ENCODE data around the gene SLC6A19. TPM values are rescaled to one million over a fixed set of nuclear protein-coding genes. Genes with fewer than 3 reads are reported as not detected.

Gene SLC6A19
- total RNA-seq, 2 experiments from 2014 or later, result not detected

DNA sequence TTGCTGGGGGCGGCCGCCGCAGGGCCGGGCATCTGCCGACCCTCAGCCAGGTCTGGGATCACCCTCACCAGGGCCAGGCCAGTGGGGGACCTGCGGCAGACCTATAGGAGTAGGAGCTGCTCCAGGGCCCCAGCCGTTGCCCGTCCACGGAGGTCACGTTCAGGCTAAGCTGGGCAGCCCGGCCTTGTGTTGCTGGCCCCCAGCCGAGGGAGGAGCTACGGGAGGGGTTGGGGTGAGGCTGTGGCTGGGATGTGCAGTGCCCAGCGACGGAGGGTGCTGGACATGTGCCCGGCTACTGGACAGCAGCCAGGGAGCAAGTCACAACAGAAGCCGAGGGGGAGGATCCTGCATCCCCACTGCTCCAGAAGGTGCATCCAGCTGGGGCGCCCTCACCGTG, 39.6 kb upstream of the SLC6A19 start:
- no peak for DNase-seq
- Mint-ChIP-seq H3K4me1 (ENCODE audit: low read depth) (no peaks in the 10 kb centered on the region), H3K36me3 (ENCODE audit: low read depth) (no peaks in the 10 kb centered on the region), H3K27ac (no peak overlapping the region), H3K9me3 (no peaks in the 10 kb centered on the region), H3K4me3 (no peak overlapping the region), H3K27me3 (peaks cover 34% of the 10 kb centered on the region)
- intact Hi-C loops (cut with DNase I, micrococcal nuclease), result no loop called here
- ATAC-seq (ENCODE audit: poor library complexity), result no peak
- Histone ChIP-seq H3K9me3 (ENCODE audit: control insufficient read depth in 1 of 2, insufficient read depth in 1 of 2, low read length in 2 of 2) (peaks cover 3 to 16% of the 10 kb centered on the region in 2 experiments), H3K27ac (ENCODE audit: low read depth in 1 of 2, low read length in 2 of 2) (no peak overlapping the region), H3K36me3 (ENCODE audit: insufficient read depth, low read length) (no peaks in the 10 kb centered on the region), H3K4me1 (ENCODE audit: insufficient read depth, low read length) (no peaks in the 10 kb centered on the region), H3K27me3 (ENCODE audit: control insufficient read depth in 1 of 2, insufficient read depth in 2 of 2, low read length in 2 of 2) (peaks cover 12 to 29% of the 10 kb centered on the region in 2 experiments), H3K4me3 (ENCODE audit: low read length) (no peak overlapping the region)
- ChIA-PET POLR2A (no interaction called here), CTCF (no interaction called here)
- TF ChIP-seq, protein P1, sequence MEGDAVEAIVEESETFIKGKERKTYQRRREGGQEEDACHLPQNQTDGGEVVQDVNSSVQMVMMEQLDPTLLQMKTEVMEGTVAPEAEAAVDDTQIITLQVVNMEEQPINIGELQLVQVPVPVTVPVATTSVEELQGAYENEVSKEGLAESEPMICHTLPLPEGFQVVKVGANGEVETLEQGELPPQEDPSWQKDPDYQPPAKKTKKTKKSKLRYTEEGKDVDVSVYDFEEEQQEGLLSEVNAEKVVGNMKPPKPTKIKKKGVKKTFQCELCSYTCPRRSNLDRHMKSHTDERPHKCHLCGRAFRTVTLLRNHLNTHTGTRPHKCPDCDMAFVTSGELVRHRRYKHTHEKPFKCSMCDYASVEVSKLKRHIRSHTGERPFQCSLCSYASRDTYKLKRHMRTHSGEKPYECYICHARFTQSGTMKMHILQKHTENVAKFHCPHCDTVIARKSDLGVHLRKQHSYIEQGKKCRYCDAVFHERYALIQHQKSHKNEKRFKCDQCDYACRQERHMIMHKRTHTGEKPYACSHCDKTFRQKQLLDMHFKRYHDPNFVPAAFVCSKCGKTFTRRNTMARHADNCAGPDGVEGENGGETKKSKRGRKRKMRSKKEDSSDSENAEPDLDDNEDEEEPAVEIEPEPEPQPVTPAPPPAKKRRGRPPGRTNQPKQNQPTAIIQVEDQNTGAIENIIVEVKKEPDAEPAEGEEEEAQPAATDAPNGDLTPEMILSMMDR (IDR thresholded peaks at IDR 0.05), result no peak

DNA sequence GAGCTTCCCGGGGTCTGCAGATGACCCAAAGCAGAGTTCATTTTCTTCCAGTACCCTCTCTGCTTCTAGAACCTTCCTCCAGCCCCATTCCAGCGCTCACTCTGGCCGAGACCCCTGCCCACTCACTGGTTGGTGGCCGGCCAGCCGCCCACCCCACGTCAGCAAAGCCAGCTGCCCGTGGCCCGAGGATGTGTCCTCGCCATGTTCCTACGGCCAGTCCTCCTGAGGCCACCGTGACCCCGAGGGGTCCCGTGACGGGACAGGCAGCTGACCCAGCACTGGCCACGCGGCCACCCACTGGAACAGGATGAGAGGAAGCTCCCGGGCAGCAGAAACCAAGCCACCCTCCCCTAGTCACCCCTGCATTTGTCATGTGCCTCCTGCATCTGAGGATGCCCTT, 39.1 kb upstream of the SLC6A19 start:
- CTCF ChIA-PET, result no interaction called here
- Mint-ChIP-seq H3K36me3 (ENCODE audit: low read depth) (no peaks in the 10 kb centered on the region), H3K4me3 (no peak overlapping the region), H3K4me1 (ENCODE audit: low read depth) (no peaks in the 10 kb centered on the region), H3K9me3 (no peaks in the 10 kb centered on the region), H3K27ac (no peak overlapping the region), H3K27me3 (peaks cover 30% of the 10 kb centered on the region)
- peaks cover 0 to 12% of the 10 kb centered on the region in 2 experiments for H3K9me3 ChIP-seq (ENCODE audit: control insufficient read depth in 1 of 2, insufficient read depth in 1 of 2, low read length in 2 of 2)
- H3K4me3 ChIP-seq (ENCODE audit: low read length), result no peak overlapping the region
- POLR2A ChIA-PET, result no interaction called here
- no peaks in the 10 kb centered on the region for H3K36me3 ChIP-seq (ENCODE audit: insufficient read depth, low read length)
- intact Hi-C loops (cut with DNase I, micrococcal nuclease), result no loop called here
- no peak overlapping the region for H3K27ac ChIP-seq (ENCODE audit: low read depth in 1 of 2, low read length in 2 of 2)
- no peak for DNase-seq
- TF ChIP-seq, protein P1 (IDR thresholded peaks at IDR 0.05), result no peak
- ATAC-seq (ENCODE audit: poor library complexity), result no peak
- peaks cover 8 to 25% of the 10 kb centered on the region in 2 experiments for H3K27me3 ChIP-seq (ENCODE audit: control insufficient read depth in 1 of 2, insufficient read depth in 2 of 2, low read length in 2 of 2)
- H3K4me1 ChIP-seq (ENCODE audit: insufficient read depth, low read length), result no peaks in the 10 kb centered on the region

DNA sequence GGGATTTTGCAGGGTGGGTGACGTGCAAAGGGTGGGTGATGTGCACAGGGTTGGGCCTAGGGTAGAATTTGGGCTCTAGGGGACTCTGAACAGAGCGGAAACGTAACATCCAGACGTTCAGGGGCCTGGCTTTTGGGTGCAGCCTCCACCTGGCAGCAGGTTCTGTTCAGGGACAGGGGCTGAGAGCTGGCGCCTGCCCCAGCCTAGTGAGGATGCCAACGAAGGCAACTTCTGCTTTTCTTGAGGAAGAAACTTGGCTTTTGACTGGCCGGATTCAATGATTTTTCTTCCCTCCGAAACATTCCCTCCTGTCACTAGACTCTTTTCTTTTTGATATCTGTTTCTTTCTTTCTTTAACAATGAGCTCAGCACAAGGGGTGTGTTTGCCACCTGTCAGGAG, 38.6 kb upstream of the SLC6A19 start:
- no peak overlapping the region for H3K4me3 ChIP-seq (ENCODE audit: low read length)
- H3K27me3 ChIP-seq (ENCODE audit: control insufficient read depth in 1 of 2, insufficient read depth in 2 of 2, low read length in 2 of 2), result peaks cover 4 to 25% of the 10 kb centered on the region in 2 experiments
- ATAC-seq (ENCODE audit: poor library complexity), result no peak
- Mint-ChIP-seq H3K4me3 (no peak overlapping the region), H3K27ac (no peak overlapping the region), H3K36me3 (ENCODE audit: low read depth) (no peaks in the 10 kb centered on the region), H3K9me3 (no peaks in the 10 kb centered on the region), H3K4me1 (ENCODE audit: low read depth) (no peaks in the 10 kb centered on the region), H3K27me3 (peaks cover 25% of the 10 kb centered on the region)
- ChIA-PET CTCF (no interaction called here), POLR2A (interaction anchor here (0.6 kb wide), 1 partner anchor 13 kb away, joined by 4 read pairs; no protein-coding TSS in a partner anchor)
- peaks cover 2% of the 10 kb centered on the region for H3K4me1 ChIP-seq (ENCODE audit: insufficient read depth, low read length)
- intact Hi-C loops (cut with DNase I, micrococcal nuclease), result no loop called here
- no peak overlapping the region for H3K27ac ChIP-seq (ENCODE audit: low read depth in 1 of 2, low read length in 2 of 2)
- TF ChIP-seq, protein P1 (IDR thresholded peaks at IDR 0.05), result no peak
- no peaks in the 10 kb centered on the region for H3K36me3 ChIP-seq (ENCODE audit: insufficient read depth, low read length)
- DNase-seq, result no peak
- peaks cover 0 to 7% of the 10 kb centered on the region in 2 experiments for H3K9me3 ChIP-seq (ENCODE audit: control insufficient read depth in 1 of 2, insufficient read depth in 1 of 2, low read length in 2 of 2)
